ENCODE measurements around the gene TRIM9. TPM values are rescaled to one million over a fixed set of nuclear protein-coding genes. Genes with fewer than 3 reads are reported as not detected.
"Not testable (repeated sequence)": the region's sequence is repeated elsewhere in the genome, so short reads cannot be mapped to it uniquely, and the experiment has no call there.

The TRIM9 gene
- total RNA-seq, 2 donors from 2014 or later = 0.46 to 6.5 TPM

DNA sequence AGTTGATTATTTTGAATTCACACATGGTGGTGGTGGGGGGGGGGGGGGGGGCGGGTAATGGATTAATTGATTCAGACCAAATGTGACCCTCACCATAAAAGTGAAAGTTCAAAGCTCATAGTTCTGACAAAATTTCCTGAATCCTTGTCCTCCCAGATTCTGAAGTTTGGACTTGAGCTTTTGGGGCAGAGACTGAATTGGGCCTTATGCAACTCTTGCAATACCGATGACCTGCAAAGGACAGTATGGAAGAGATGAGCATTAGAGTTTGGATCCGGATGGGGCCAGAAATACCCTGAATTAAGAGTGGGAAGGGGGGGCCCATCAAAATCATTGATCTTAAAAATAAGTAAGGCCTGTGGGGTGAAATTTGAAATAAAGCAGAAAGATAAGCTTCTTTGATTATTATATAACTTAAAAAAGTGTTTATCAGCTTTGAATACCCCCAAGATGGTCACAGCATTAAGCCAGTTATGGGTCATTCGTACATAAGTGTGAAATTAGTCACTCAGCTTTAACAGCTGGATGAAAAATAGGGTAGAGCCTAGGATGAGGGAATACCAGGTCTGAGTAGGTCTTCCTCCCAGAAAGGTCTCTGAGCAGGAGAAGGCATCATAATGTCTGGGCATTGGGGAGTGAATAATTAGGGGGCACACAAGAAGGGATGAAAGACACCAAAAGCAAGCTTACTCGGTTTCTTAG lies 148.5 kb downstream of the TRIM9 start:
- Histone ChIP-seq H3K27ac (no peak overlapping the region), H3K36me3 (no peaks in the 10 kb centered on the region), H3K27me3 (replicated peaks; ENCODE audit: insufficient read depth) (no peaks in the 10 kb centered on the region), H3K4me3 (no peak overlapping the region), H3K4me1 (replicated peaks) (no peaks in the 10 kb centered on the region), H3K9me3 (no peaks in the 10 kb centered on the region)
- intact Hi-C loops (cut with DNase I) = no loop called here
- TF ChIP-seq, protein P1, sequence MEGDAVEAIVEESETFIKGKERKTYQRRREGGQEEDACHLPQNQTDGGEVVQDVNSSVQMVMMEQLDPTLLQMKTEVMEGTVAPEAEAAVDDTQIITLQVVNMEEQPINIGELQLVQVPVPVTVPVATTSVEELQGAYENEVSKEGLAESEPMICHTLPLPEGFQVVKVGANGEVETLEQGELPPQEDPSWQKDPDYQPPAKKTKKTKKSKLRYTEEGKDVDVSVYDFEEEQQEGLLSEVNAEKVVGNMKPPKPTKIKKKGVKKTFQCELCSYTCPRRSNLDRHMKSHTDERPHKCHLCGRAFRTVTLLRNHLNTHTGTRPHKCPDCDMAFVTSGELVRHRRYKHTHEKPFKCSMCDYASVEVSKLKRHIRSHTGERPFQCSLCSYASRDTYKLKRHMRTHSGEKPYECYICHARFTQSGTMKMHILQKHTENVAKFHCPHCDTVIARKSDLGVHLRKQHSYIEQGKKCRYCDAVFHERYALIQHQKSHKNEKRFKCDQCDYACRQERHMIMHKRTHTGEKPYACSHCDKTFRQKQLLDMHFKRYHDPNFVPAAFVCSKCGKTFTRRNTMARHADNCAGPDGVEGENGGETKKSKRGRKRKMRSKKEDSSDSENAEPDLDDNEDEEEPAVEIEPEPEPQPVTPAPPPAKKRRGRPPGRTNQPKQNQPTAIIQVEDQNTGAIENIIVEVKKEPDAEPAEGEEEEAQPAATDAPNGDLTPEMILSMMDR (IDR thresholded peaks at IDR 0.05) = no peak
- TF ChIP-seq POLR2A (IDR thresholded peaks at IDR 0.05) (no peak), POLR2AphosphoS5 (IDR thresholded peaks at IDR 0.05) (no peak)
- WGBS = 93% methylated on average over 5 of the region's 5 CpGs
- DNase-seq (ENCODE audit: low spot score) = no peak

DNA sequence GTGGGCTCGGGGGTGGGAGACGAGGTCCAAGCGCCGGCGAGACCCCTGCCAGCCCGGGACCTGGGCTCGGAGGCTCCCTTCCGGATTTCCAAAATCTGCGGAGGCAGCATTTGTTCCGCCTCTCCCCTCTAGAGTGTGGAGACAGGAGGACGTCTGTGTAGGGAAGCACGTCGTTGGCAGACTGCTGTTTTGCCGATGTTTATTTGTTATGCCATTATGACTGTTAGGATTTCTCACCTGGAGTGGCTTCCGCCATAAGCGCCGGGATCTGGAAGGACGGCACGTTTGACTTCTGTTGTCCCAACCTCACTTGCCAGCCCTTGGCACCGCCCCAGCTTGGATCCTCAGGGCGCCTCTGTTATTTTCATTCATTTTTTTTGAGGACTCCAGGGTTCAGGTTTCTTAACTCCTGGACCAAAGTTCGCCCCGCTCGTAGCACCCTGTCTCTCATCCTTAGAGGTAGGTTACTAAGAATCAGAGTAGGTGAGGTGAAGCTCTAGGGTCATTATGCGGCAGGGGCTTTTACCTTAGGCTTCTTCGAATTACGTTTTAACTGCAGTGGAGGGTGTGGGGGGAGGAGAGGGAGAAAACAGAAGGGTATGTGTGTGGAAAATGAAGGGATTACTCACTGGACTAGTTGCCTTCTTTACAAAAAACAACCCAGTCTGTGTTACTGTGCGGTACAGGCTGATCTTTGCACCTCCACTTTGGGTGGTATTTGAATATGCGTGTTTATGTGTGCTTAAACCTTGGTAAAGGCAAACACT lies 150.1 kb downstream of the TRIM9 start:
- Histone ChIP-seq H3K9me3 (no peaks in the 10 kb centered on the region), H3K27ac (peak overlapping the region; percentile 82 to 87), H3K36me3 (no peaks in the 10 kb centered on the region), H3K4me3 (peak overlapping the region; percentile 62 to 87), H3K4me1 (replicated peaks) (no peaks in the 10 kb centered on the region), H3K27me3 (replicated peaks; ENCODE audit: insufficient read depth) (no peaks in the 10 kb centered on the region)
- 5% methylated on average over 29 of the region's 29 CpGs for WGBS
- DNase-seq (ENCODE audit: low spot score) = peak; percentile 47
- TF ChIP-seq POLR2AphosphoS5 (IDR thresholded peaks at IDR 0.05) = peak; percentile 16
- TF ChIP-seq, protein P1 (IDR thresholded peaks at IDR 0.05) = no peak
- intact Hi-C loops (cut with DNase I) = no loop called here

DNA sequence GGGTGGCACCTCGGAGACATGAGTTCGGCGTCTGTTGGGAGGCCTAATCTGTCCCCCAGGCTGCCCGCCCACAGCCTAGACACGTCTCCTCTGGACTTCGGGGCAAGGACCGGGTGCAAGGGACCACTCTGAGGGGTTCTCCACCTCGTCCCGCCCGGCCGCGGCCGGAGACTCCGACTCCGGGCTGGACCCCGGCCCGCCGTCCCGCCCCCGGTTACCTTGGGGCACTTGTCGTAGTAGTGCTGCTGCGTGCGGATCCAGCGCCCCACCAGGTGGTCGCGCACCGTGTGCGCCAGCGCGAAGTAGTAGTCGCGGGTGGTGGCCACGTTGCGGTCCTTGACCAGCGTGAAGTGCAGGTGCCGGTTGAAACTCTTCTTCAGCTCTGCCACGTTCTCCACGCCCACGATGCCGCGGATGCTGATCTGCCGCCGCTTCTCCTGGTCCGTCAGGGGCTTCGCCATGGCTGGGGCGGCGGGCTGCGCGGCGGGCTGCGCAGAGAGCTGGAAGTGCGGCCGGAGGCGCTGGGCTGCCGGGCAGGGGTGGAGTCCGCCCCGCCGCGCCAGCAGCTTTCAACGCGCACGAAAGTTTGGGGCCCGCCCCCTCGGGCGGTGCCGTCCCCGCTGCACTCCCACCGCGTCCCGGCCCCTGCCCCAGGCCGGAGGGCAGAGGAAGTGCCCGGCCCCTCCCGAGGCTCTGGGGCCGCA lies 150.8 kb downstream of the TRIM9 start, which contains the start of gene PYGL:
Gene PYGL, minus strand, starts transcription at position 541 of the 704 bp plus-strand sequence. Its CDS starts 80 bp downstream, at position 461.
- no peaks in the 10 kb centered on the region for H3K4me1 ChIP-seq (replicated peaks)
- peak within 1 kb of the TSS; percentile 82 to 87 for H3K27ac ChIP-seq
- no peaks in the 10 kb centered on the region for H3K27me3 ChIP-seq (replicated peaks; ENCODE audit: insufficient read depth)
- intact Hi-C loops (cut with DNase I) = no loop called here
- DNase-seq (ENCODE audit: low spot score) = peak; percentile 65
- peak within 1 kb of the TSS; percentile 62 to 87 for H3K4me3 ChIP-seq
- peak; percentile 71 for TF ChIP-seq POLR2A (IDR thresholded peaks at IDR 0.05)
- TF ChIP-seq, protein P1 (IDR thresholded peaks at IDR 0.05) = no peak
- WGBS = 0% methylated on average over 21 of the region's 74 CpGs
- H3K9me3 ChIP-seq = no peaks in the 10 kb centered on the region
- H3K36me3 ChIP-seq = no peaks in the 10 kb centered on the region

DNA sequence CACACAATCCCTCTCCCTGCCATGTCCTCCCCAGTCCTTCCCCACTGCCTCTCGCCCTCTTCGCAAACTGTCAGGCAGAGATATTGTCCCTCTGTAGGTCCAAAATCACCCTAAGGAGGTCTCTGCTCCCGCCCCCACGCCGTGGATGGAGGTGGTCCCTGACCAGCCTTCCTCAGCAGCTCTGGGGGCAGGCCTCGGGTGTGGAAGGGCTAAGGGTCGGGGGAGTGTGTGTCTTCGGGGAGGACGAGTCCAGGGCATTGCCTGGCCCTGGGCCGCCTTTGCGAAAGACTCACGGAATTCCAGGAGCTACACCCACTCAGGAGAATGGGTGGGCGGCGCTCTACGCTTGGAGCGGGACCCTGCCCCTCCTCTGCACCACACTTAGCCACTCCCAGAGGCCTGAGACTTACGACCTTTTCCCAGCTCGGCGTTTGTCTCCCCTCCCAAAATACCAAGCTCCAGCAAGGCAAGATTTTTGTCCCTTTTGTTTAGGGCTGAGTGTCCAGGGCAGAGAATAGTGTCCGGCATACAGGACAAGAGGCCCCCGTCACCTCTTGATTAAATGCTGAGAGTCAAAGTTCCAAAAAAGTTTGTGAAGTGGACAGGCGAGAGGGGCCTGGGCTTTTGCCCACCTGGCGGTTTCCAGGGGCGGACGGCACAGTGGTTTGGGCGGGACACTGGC lies 151.5 kb downstream of the TRIM9 start:
- DNase-seq (ENCODE audit: low spot score) = peak; percentile 11
- no peak for TF ChIP-seq POLR2A (IDR thresholded peaks at IDR 0.05)
- TF ChIP-seq, protein P1 (IDR thresholded peaks at IDR 0.05) = no peak
- no peak for TF ChIP-seq POLR2AphosphoS5 (IDR thresholded peaks at IDR 0.05)
- 6% methylated on average over 26 of the region's 26 CpGs for WGBS
- Histone ChIP-seq H3K9me3 (no peaks in the 10 kb centered on the region), H3K4me3 (peak overlapping the region; percentile 62 to 87), H3K4me1 (replicated peaks) (no peaks in the 10 kb centered on the region), H3K36me3 (no peaks in the 10 kb centered on the region), H3K27ac (peak overlapping the region; percentile 82 to 87), H3K27me3 (replicated peaks; ENCODE audit: insufficient read depth) (no peaks in the 10 kb centered on the region)
- intact Hi-C loops (cut with DNase I) = no loop called here

DNA sequence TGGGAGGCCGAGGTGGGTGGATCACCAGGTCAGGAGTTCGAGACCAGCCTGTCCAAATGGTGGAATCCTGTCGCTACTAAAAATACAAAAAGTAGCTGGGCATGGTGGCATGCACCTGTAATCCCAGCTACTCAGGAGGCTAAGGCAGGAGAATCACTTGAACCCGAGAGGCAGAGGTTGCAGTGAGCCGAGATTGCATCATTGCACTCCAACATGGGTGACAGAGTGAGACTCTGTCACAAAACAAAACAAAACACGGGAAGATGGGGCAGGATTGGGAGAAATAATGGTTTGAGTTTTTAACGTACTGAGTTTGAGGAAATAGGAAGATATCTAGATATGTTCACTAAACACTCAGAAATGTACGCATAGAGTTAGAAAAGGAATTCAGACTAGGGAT lies 153.3 kb downstream of the TRIM9 start:
- H3K4me3 ChIP-seq; H3K27me3 ChIP-seq (replicated peaks; ENCODE audit: insufficient read depth); H3K27ac ChIP-seq; DNase-seq (ENCODE audit: low spot score); H3K9me3 ChIP-seq; H3K36me3 ChIP-seq; intact Hi-C loops (cut with DNase I); H3K4me1 ChIP-seq (replicated peaks): not testable (repeated sequence)
- WGBS = 95% methylated on average over 8 of the region's 8 CpGs
